Amniotic epithelial cell (primary cell): ENCODE measurements around the gene ARHGAP42.
A peak's percentile ranks its signal among the peaks of the same experiment; 100 is the strongest.

Experiments
- DNase-seq: peaks from one replicate; pipeline ENCODE4 v3.0.0-alpha.2; 2010; ENCODE audit warnings: low read depth

The ARHGAP42 gene

DNA sequence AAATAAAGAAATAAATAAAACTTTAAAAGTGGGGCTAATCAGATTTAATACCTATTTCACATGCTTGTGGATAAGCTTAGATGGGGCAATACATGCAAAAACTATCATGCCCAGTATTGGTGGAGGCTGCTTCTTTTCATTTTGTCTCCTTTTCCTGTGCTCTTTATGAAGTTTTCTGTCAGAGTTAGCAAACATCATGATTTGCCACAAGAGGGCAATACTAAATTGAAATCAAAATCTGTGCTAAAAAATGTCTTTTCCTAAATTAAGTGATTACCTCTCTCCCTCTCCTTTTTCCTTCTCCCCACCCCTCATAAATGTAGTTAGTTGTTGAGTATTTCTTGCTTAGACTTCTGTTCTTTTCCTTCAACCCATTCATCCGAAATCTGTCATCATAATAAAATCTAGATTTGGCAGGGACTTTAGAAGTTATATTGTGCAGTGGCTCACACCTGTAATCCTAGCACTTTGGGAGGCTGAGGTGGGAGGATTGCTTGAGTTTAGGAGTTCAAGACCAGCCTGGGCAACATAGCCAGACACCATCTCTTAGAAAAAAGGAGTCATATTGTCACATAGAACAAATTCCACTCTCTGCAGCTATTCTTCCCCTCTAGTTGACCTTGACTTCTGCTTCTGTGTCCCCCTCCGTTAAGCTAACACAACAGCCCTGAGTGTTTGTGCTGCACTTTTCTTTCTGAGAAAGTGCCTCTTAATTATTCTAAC lies 4.7 kb upstream of the ARHGAP42 start:
- DNase-seq: no peak

DNA sequence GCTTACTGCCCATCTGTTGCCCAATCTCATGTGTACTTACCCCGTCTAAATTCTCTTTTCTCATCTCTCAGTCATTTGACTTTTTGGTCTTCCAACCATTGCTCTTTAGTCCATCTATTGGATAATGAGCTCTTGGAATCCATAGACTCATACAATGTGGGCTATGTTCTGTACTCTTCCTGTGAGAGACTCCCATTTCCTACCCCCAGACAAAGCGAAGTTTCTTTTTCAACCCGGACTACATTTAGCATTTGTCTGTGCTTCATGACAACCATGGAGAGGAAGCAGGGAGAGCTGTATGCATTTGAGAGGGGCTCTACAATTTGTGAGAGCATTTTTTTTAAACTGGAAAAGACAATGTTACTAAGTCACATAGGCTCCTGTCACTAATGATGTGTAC lies 4.0 kb upstream of the ARHGAP42 start:
- DNase-seq: no peak

DNA sequence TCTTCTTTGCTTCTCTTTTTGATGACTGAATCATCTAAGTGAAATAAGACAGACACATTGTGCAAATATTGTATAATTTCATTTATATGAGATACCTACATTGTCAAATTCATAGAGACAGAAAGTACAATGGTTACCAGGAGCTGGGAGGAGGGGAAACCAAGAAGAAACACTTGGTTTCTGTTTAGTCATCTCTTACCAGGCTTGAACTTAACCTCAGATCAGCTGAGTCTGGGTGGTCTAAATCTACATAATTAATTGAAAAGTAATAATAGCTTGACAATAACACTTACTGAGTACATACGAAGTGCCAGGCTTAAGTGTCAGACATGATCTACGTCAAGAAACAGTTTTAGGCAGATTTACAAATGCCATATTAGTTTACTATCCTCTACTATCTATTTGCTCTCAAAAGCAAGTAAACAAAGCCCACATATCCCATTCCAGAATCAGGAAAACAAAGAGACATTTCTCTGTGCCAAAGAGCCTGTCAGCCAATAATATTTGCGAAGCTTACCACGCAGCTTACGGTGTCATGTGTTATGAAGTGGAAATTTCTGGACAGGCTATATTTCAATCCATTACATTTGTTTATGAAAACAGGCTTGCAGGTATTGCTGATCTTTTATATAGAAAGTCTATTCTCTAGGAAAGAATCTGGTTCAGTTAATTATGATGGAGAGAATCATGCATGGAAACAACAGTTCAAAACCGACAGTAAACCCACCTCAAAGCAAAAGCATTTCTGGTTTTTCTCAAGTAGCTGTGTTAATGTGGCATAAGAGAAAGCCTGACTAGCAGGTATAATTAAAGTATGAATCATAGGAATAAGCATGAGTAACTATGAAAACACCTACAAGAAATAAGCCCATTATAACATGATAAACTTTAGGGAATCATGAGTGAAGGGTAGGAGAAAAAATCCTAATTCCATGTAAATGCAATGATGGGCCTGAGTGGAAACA lies 2.7 kb upstream of the ARHGAP42 start:
- no peak for DNase-seq

DNA sequence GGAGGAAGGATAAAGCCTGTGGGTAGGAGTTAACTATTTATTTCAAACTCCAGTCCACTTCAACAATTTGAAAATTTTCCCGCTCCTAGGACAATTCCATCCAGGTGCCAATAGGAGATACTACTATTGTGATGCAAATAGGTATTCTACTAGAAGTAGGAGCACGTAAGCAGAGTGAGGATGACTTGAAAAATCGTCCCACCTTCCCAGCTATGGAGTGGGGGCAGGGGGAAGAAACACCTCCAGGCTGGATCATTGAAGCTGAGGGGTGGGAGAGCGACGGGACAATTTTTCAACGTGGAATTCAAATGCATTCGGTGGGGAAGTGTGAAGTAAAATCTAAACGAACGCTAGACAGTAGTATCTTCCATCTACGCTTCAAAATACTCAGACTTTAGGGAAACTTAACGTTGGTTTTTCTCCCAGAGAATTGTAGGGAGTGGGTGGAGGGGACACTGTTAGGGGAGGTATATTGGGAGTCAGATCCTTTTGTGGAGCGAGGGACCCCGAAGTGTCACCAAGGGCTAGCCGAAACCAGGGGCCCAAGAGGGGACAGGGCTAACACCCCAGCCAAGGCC lies 523 bp upstream of the ARHGAP42 start:
- DNase-seq: no peak

DNA sequence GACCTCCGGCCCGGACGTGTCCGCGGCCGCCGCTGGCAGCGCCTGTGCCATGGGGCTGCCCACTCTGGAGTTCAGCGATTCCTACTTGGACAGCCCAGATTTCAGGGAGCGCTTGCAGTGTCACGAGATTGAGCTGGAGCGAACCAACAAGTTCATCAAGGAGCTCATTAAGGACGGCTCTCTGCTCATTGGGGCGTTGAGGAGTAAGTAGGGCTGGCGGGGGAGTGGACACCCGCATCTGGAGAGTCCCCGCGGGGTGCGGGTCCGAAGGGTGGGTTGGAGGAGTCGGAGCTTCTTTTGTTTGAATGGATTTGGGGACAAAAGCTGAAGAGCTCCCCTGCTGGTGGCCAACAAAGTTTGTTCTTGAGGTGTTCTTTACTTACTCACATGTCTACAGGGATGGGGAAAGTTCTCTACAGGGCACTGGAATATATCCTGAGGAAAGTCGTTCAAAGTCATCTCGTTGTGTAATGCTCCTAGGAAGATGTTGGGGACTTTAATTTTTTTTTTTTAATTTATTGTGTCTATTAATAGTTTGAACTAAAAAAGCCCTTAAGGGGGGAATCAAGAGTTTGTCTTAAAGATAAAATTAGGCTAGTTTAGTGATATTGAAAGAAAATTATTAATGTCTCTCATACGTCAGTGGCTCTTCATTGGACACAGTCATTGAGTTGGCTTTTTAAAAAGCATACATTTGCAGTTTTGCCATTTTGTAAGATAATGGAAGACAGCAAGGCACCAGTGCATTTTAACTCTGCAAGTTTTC lies 725 bp downstream of the ARHGAP42 start:
- DNase-seq: peak; percentile 85

DNA sequence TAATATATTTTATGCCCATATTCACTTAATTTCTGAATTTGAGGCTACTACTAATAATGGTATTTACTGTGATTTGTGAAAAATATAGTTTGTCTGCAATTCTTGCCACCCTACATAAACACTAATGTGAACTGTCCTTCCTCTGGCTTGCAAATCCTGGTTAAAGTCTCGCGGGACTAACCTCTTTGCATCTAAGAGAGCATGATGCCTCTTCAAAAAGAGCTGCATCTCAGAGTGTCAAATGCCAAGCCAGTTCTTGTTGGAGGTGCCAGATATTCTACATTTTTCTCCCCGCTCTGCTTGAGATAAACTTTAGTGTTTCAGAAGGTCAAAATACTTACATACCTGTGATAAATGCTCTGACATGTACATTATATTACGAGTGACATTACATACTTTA lies 2.1 kb downstream of the ARHGAP42 start:
- no peak for DNase-seq

DNA sequence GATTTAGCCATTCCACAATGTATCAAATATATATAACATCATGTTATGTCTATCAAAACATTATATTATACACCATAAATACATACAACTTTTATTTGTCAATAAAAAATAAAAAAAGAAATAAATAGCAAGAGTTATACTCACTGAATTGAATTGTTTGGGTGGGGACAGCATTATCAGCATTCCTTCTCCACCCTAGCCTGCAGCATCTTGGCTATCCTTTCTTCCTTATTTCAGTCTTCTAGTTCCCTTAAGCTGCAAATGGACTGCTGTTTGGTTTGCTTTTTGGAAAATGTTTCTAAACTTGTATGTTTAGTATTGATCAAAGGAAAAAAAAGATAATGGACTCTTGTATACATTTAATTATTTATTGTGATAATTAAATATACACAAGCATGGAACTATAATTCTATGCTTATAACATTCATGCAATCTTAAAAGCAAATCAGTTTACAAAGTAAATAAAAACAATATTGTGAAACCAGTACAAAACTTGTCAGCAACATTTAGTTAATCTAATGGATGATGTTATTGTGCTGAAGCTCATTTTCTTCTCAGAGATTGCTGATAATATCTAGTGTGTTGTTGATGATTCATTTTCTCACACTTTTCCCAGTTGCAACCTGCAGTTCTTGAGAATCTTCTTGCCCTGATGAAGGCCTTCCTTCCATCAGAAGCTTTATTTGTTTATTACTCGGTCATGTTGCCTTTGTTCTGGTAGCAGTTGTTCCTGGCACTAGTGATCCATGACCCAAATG lies 5.0 kb downstream of the ARHGAP42 start:
- no peak for DNase-seq

DNA sequence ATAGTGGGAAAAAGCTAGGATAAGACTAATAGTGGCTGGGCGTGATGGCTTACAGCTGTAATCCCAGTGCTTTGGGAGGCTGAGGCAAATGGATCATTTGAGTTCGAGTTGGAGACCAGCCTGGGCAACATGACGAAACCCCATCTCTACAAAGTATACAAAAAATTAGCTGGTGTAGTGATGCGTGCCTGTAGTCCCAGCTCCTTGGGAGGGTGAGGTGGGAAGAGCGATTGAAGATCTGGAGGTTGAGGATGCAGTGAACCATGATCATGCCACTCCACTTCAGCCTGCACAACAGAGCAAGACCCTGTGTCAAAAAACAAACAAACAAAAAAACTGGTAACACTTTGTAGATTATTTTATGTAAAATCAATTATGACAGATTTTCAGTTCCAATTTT lies 8.8 kb downstream of the ARHGAP42 start:
- DNase-seq: no peak

DNA sequence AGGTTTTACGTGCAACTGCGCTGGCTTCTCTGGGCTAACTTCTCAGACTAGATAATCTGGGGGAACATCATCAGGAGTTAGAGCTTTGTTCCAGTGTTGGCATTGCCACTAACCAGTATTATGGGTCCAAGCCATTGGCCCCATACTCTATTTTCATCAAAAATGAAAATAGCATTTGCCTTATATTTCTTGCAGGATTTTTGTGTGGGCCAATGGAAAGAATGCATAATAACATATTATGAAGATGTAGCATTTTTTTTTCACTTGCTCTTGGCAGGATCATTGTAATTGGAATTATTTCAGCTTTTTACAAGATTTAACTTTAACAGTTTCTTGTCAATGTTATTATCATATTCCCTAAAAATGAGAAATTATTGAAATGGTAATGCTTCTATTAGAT lies 16.1 kb downstream of the ARHGAP42 start:
- DNase-seq: no peak

DNA sequence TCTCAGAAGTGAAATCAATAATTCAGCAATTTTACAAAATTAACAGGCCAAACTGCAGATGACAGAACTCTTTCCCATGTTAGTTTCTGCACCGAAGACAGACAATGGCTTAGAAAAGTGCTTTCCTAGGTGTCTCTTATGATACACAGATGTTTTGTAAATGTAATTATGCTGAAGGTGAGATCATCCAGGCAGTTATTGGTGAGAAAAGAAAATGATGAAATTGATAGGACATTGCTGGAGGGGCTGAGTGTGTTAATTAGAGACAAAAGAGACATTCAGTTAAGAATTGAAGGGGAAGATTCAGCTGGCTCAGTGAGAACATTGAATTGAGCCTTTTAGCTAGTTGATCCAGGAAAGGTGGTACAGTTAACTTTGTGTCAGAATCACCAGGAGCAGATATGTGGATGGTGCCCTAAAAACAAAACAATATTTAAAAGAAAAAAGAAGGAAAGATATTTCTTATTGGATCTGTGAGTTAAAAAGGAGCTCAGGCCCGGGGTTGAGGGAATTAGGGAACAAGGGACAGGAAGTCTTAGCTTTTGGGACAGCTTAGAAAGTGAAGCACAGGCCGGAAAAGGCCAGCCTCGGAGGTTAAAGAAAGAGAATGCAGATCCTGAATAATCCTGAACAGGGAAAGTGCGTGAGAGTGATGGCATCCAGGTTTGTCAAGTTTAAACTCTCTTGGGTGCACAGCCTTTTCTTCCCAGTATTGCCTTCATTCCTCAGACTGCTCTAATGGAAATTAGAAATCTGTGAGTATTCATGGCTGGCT lies 16.9 kb downstream of the ARHGAP42 start:
- no peak for DNase-seq

DNA sequence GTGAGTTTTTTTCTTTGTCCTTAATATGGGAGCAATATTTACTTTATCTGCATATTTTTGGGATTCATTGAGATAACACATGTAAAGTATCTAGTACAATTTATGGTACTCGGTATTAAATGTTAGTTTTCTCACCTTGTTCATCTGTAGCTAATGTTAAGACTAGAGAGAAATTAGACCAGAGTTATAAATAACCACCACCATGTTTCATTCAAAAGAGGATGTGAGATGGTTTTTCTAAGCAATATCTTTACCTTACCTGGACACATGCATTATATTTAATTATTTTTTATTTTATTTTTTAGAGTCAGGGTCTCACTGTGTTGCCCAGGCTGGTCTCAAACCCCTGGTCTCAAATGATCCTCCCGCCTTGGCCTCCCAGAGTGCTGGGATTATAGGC lies 18.4 kb downstream of the ARHGAP42 start:
- no peak for DNase-seq

DNA sequence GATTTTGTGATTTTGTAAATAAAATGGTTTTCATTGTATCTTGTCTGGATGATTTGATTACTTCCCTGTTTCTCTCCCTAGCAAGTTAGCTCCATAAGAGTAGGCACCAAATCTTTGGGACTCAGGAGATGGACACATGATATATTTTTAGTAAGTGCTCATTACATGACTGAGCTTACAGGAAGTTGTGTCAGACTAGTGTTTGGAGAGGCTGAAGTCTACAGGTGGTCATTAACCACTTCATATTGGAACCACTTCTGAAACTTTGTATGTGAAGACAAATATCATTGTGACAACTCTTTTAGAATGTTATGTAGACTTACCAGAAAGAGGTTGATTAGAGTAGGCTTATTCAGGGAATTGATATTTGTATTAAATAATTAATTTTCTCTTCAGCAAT lies 19.1 kb downstream of the ARHGAP42 start:
- DNase-seq: no peak

DNA sequence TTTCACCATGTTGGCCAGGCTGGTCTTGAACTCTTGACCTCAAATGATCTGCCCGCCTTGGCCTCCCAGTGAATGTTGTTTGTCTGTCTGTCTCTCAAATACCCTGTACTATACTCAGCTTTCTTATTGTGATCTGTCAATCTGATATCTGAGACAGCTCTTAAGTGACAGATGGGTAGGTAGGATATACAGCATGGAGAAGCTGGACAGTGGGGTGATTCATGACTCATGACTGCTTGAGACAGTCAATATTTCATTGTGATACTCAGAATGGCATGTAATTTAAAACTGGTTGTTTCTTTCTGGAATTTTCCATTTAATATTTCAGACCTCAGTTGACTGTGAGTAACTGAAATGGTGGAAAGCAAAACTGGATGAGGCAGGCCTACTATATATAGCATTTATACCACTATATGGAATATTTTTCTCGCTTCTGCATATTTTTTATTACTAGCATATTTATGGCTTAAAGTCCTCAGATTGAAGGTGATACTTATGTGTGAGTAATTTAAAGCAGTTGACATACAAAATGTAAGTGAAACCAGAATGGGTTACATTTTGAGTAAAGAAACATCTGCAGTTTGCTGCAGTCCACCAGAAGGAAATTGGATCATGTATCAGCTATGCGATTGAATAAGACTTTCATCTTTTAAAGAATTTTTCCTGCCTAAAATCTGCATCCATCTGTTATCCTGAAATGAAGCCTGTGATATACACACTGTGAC lies 22.3 kb downstream of the ARHGAP42 start:
- peak; percentile 45 for DNase-seq

DNA sequence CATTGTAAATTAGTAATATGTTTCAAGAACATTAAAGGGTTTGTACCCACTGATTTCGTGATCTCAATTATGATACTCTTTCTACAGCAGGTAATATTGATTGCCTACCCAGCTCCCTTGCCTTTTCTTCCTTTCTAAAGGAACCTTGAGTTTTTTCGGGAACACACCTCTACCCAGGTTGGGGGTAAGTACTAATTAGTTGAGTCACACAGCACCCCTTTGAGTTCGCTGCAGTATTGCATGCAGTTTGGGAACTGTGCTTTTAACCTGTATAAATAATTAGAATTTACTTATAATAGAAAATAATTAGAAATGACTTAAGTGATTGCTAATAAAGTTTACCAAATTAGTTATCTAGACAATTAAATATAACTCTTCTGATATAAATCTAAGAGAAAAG lies 24.9 kb downstream of the ARHGAP42 start:
- DNase-seq: no peak

DNA sequence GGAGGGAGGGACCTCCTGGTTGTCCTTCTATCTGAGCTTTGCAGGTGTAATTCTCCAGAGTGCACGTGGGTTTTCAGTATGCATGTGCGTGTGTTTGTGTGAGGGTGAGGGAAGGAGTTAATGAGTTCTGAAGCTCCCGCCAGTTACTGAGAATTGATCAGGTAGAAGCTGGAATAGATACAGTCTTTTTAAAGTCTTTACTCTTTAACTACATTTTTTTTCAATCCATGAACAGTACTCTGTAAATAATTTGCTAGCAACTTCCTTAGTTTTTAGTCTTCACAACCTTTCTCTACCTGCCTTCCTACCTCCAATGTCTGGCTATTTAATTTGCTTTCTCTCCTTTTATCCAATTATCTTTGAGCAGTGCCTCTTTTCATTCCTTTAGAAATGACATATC lies 25.5 kb downstream of the ARHGAP42 start:
- DNase-seq: no peak

DNA sequence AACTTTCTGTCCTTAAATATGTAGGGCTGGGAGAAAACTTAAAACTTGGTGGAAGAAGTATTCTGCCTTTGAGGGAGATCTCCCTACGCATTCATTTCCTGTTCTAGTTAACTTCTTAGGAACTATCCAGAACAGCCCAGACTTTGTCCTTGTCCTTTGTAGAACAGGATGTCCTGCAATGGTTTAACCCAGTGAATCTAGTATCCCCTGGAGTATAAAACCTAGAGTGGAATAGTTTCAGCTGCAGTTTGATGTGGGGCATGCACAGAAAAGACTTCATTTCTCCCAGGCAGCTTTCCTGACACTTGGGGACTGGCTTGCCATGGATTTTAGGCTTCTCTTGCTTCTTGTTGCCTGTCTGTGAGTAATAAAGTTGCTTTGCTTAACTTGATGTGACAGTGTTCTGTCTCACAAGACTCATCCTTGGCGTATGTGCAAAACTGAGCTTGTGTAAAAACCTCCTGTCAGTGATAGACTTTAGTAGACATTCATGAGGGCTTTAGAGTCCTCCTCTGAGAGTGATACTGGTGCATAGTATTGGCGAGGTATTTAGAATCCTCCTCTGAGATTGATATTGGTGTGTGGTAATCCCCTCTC lies 28.2 kb downstream of the ARHGAP42 start:
- no peak for DNase-seq

DNA sequence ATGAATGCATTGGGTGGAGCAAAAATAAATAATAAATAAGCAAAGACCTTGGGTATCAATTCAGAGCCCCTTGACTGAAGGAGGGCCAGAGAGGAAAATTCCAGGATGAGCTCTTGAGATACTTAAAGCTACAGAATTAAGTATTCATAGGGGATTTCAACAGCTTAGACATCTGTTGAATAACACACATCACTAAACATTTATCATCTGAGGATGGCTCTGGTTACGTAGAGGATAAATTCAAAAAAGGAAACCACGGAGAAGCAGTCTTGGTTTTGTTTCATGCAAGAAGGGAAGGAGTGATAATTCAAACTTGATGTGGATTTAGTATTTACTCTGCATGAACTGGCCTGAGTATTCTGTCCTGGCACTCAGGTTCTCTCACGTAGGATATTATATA lies 29.8 kb downstream of the ARHGAP42 start:
- peak; percentile 77 for DNase-seq

DNA sequence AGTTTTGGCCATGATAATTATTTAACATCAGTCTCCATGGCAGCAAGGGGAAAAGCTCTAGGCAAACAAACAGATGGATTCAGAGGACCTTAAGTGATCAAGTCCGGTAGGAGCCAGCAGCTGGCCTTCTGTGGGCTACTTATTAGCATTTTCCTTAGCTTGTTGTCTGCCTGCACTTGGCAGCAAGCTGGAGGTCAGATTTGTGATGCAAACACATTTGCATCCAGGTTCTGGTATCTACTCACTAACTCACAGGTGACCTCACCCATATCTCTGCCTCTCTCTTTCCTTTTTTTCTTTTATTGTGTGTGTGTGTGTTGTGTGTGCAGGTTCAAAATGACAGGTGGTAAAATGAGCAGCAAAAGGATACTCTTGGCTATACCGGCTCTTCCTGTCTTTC lies 32.3 kb downstream of the ARHGAP42 start:
- DNase-seq: peak; percentile 39

DNA sequence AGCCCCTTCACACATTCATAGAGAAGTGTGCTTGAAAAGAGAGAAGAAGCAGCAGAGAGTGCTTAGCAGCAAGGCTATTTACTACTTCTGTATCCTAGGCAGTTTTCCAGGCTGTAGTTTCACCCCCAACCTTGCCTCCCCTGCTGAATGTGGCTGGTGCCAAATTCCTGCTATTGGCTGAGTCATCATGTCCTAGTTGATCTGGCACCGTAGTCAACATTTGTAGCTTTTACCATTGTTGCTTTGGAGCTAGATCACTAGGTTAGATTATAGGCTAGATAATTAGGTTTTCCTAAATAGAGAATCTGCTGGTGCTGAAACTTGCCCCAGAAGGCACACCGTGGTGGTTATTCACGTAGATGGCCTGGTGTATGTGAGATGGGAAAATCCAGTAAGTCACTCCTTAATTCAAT lies 32.7 kb downstream of the ARHGAP42 start:
- DNase-seq: peak; percentile 86

DNA sequence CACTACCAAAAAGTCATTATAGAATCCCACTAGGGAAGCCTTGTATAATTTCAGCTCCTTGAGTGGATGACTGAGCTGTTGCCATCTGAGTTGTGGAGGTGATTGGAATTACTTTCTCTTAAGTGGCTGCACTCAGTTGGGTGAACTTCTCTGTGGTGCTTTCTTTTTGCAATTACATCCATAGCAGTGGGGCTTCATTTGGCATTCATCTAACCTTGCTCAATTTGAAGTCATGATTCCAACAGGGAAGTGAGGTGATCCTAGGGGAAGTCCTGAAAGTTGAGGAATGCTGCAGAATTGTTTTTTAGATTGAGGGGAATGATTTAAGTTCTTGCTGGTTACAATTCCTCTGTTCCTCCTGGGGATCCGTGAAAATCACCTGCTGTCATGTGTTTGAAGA lies 39.6 kb downstream of the ARHGAP42 start:
- DNase-seq: no peak
